GM12873 (cell line): ENCODE measurements around the gene AJAP1.

ENCODE experiments used
- TF ChIP-seq, protein P1 (sequence below): IDR thresholded peaks from 2 replicates; pipeline ENCODE4 v1.5.1; 2012; ENCODE audit warnings: low read depth, mild to moderate bottlenecking, moderate library complexity, low read length, control low read depth; ENCODE audit not compliant: insufficient read depth; ENCODE audit errors: missing control alignments

The AJAP1 gene

DNA sequence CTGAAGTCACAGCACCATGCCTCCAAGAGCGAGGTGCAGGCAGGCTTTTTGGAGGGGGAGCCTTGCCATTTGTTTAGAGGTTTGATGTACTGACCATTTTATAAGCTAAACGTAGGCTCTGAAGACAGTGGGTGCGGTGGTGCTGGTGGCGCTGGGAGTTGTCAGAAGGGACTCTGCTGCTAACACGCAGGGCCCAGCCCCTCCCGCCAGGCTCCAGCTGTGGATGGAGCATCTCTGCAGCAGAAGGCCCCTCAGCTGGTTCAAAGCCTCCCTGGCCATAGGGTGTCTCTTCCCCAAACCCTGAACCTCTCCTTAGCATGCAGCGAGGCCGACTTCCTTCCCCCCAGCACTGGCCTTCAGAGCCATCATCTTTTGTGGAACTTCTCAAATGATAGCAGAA lies 105.3 kb downstream of the AJAP1 start:
- TF ChIP-seq, protein P1, sequence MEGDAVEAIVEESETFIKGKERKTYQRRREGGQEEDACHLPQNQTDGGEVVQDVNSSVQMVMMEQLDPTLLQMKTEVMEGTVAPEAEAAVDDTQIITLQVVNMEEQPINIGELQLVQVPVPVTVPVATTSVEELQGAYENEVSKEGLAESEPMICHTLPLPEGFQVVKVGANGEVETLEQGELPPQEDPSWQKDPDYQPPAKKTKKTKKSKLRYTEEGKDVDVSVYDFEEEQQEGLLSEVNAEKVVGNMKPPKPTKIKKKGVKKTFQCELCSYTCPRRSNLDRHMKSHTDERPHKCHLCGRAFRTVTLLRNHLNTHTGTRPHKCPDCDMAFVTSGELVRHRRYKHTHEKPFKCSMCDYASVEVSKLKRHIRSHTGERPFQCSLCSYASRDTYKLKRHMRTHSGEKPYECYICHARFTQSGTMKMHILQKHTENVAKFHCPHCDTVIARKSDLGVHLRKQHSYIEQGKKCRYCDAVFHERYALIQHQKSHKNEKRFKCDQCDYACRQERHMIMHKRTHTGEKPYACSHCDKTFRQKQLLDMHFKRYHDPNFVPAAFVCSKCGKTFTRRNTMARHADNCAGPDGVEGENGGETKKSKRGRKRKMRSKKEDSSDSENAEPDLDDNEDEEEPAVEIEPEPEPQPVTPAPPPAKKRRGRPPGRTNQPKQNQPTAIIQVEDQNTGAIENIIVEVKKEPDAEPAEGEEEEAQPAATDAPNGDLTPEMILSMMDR, result no peak

DNA sequence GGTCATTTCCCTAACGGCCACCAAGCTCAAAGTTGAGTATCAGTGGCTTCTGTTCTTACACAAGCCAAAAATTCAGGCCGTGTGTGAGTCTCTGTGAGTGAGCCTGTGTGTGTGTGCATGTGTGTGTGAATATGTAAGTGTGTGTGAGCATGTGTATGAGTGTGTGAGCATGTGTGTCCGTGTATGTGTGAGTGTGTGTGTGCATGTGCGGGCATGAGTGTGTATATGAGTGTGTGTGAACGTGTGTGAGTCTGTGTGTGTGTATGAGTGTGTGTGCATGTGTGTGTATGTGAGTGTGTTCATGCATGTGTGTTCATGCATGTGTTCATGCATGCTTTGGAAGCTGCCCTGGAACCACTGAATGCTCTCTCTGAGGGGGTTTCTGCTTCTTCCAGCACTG lies 105.7 kb downstream of the AJAP1 start:
- TF ChIP-seq, protein P1, result no peak

DNA sequence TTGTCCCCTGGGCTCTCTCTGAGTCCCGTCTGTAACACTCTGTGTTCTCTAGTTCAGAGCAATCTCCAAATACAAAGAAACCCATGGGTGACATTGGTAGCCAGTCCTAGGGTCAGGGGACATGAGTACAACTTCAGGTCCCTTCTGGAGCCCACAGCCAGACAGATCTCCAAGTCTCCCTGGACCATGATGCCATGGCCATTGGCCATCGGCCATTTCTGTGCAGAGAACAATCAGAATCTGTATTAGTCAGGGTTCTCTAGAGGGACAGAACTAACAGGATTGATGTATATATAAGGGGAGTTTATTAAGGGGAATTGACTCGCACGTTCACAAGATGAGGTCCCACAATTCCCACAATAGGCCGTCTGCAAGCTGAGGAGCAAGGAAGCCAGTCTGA lies 106.9 kb downstream of the AJAP1 start:
- TF ChIP-seq, protein P1, result no peak

DNA sequence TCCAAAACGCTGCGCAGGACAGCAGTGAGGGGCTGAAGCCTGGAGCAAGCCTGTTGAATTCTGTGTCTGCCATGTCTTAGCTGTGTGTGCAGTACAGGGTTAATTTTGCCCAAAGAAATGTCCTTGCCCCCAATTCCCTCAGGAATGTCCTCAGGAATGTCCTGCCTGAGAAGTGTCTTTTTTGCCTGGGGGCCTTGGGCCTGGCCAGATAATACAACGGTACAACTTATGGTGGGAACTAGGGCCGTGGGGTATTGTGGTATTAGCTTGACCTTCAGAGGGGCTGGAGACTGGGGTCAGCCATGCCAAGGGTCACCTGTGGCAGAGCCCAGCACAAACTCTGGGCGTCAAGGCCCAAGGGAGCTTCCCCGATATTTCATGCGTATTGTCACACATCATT lies 107.7 kb downstream of the AJAP1 start:
- TF ChIP-seq, protein P1, result no peak

DNA sequence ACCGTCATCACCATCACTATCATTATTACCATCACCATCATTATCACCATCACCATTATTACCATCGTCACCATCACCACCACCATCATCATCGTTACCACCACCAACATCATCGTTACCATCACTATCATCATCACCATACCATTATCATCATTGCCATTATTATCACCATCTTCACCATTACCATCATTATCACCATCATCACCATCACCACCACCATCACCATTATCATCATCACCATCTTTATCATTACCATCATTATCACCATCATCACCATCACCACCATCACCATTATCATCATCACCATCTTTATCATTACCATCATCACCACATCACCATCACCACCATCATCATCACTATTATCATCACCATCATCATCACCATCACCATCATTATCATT lies 112.9 kb downstream of the AJAP1 start:
- TF ChIP-seq, protein P1, result no peak

DNA sequence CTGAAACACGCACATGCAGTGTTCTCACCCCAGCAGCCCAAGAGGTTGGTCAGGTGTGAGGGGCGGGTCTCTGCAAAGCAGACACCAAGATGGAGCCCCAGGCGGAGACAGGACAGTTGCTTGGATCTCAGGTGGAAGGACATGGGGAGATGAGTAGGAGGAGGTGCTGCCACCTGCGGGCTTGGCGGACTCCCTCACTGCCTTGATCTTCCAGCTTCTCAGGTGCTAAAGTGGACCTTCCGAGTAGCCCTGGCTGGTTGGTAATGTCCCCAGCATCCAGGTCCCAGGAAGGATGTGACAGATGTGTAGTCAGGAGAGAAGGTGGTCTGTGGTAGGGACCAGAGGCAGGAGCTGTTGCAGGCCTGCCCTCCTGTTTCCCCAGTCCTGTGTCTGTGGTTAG lies 114.1 kb downstream of the AJAP1 start:
- TF ChIP-seq, protein P1, result no peak

DNA sequence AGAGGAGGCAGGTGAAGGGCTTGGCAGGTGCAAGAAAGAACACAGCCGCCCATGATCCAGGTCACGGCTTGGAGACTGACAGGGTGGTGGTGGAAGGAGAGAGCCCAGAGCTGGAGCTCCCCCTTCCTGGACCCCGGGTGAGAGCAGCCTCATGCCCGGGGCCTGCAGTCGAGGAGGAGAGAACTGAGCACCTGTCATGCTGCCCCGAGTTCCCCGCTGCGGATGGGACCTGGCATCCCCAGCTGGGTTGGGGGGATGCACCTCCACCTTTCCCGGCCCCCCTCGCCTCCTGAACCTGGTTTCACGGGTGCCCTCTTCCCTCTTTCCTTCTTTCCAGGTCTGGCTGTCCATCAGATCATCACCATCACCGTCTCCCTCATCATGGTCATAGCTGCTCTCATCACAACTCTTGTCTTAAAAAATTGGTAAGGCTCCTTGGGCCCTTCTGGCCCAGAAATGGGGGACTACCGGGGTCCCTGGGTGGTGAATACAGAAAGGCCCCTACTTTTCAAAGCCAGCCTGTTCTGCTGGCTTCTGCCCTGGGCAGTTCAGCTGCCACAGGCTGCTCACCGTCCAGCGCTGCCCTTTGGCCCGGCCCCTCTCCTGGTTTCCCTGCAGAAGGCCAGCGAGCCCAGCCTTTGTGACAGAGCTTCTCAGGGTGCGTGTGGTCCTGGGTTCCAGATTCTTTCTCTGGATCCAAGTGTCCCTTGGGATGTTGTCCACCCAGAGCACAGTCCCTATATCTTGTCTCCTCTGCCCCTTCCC lies 115.3 kb downstream of the AJAP1 start:
- TF ChIP-seq, protein P1, result no peak
